ENCODE measurements around the gene OPHN1. TPM values are rescaled to one million over a fixed set of nuclear protein-coding genes. Genes with fewer than 3 reads are reported as not detected.

The OPHN1 gene
- total and polyA plus RNA-seq, 2 of the 13 experiments (the other 11 are each of a cell fraction or from before 2014, with no cell fraction given): 1.6 to 1.7 TPM

- no TSS peak for BruUV-seq (replicated peaks)
- TF ChIP-seq ZNF17 (CRISPR knock-in tag; IDR thresholded peaks at IDR 0.05) (no peak), ZBTB39 (CRISPR knock-in tag; IDR thresholded peaks at IDR 0.05) (no peak), RARG (CRISPR knock-in tag; IDR thresholded peaks at IDR 0.05; ENCODE audit: low read depth) (no peak), MAFK (conservative IDR thresholded peaks at IDR 0.05 in 1 of 2, IDR thresholded peaks at IDR 0.05 in 1 of 2; ENCODE audit: low read length in 2 of 2) (no peak), SRSF1 (optimal IDR thresholded peaks at IDR 0.05; ENCODE audit: low read depth, low read length) (no peak), ASH2L (IDR thresholded peaks at IDR 0.05; ENCODE audit: insufficient read length, low read depth, low read length) (no peak), STAT5B (CRISPR knock-in tag; IDR thresholded peaks at IDR 0.05) (no peak), MED1 (CRISPR knock-in tag; IDR thresholded peaks at IDR 0.05) (no peak), ZSCAN25 (CRISPR knock-in tag; IDR thresholded peaks at IDR 0.05) (no peak), SIN3A (IDR thresholded peaks at IDR 0.05; ENCODE audit: borderline replicate concordance, low read depth, low read length) (no peak), FOXO1 (CRISPR knock-in tag; IDR thresholded peaks at IDR 0.05) (no peak), JUN (CRISPR knock-in tag; IDR thresholded peaks at IDR 0.05) (no peak)
- TF ChIP-seq, protein P1, sequence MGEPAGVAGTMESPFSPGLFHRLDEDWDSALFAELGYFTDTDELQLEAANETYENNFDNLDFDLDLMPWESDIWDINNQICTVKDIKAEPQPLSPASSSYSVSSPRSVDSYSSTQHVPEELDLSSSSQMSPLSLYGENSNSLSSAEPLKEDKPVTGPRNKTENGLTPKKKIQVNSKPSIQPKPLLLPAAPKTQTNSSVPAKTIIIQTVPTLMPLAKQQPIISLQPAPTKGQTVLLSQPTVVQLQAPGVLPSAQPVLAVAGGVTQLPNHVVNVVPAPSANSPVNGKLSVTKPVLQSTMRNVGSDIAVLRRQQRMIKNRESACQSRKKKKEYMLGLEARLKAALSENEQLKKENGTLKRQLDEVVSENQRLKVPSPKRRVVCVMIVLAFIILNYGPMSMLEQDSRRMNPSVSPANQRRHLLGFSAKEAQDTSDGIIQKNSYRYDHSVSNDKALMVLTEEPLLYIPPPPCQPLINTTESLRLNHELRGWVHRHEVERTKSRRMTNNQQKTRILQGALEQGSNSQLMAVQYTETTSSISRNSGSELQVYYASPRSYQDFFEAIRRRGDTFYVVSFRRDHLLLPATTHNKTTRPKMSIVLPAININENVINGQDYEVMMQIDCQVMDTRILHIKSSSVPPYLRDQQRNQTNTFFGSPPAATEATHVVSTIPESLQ (CRISPR knock-in tag; conservative IDR thresholded peaks at IDR 0.05): no peak
- TF ChIP-seq, protein P2, sequence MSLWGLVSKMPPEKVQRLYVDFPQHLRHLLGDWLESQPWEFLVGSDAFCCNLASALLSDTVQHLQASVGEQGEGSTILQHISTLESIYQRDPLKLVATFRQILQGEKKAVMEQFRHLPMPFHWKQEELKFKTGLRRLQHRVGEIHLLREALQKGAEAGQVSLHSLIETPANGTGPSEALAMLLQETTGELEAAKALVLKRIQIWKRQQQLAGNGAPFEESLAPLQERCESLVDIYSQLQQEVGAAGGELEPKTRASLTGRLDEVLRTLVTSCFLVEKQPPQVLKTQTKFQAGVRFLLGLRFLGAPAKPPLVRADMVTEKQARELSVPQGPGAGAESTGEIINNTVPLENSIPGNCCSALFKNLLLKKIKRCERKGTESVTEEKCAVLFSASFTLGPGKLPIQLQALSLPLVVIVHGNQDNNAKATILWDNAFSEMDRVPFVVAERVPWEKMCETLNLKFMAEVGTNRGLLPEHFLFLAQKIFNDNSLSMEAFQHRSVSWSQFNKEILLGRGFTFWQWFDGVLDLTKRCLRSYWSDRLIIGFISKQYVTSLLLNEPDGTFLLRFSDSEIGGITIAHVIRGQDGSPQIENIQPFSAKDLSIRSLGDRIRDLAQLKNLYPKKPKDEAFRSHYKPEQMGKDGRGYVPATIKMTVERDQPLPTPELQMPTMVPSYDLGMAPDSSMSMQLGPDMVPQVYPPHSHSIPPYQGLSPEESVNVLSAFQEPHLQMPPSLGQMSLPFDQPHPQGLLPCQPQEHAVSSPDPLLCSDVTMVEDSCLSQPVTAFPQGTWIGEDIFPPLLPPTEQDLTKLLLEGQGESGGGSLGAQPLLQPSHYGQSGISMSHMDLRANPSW (CRISPR knock-in tag; IDR thresholded peaks at IDR 0.05; ENCODE audit: borderline replicate concordance): no peak
- no peaks in the 10 kb centered on the region for H3K27me3 ChIP-seq (ENCODE audit: control insufficient read depth in 1 of 2, insufficient read depth in 2 of 2, low read length in 2 of 2)
- ATAC-seq (no peak), DNase-seq (ENCODE audit: low spot score) (no peak), FAIRE-seq (no peak)
- CTCF ChIA-PET (ENCODE audit: low intra/inter-chr PET ratio, low total read pairs): no interaction called here
- H3K4me1 ChIP-seq (ENCODE audit: insufficient read depth, low read length): no peaks in the 10 kb centered on the region
- intact Hi-C loops (cut with micrococcal nuclease; ENCODE audit: unreplicated experiment): no loop called here
- no peak overlapping the region for H2AFZ ChIP-seq (ENCODE audit: low read length)
- H3K9me3 ChIP-seq (ENCODE audit: low read length): no peaks in the 10 kb centered on the region
- in situ Hi-C loops (cut with HindIII; ENCODE audit: extremely low pct_ligation_motif_present, low pct_unique_long_range_greater_than_20kb): no loop called here
- H4K20me1 ChIP-seq (ENCODE audit: insufficient read depth, low read length): no peaks in the 10 kb centered on the region
- no peaks in the 10 kb centered on the region for H3K79me2 ChIP-seq (ENCODE audit: insufficient read depth, low read length)
- no peak overlapping the region for H3K4me2 ChIP-seq (ENCODE audit: low read depth, low read length)
- H3K27ac ChIP-seq (ENCODE audit: extremely low read length, insufficient read depth, low read length): no peak overlapping the region
- H3K4me3 ChIP-seq (replicated peaks in 1 of 3; ENCODE audit: insufficient read depth in 1 of 3, low read depth in 2 of 3, low read length in 3 of 3): no peak overlapping the region
- 90% methylated on average over 3 of the region's 3 CpGs for WGBS (ENCODE audit: low lambda C conversion rate)
- no peaks in the 10 kb centered on the region for H3K36me3 ChIP-seq (replicated peaks in 1 of 2; ENCODE audit: control insufficient read depth in 1 of 2, insufficient read depth in 2 of 2, low read length in 2 of 2)
- no peak overlapping the region for H3K9ac ChIP-seq (ENCODE audit: insufficient read depth, low read depth, low read length)
- POLR2A ChIA-PET: no interaction called here
These were observed 383.8 kb downstream of the OPHN1 start for GRCh38 chrX:68049466-68049865.

Measured in HepG2 (cell line).